ENCODE measurements around the gene SWSAP1.

DNA sequence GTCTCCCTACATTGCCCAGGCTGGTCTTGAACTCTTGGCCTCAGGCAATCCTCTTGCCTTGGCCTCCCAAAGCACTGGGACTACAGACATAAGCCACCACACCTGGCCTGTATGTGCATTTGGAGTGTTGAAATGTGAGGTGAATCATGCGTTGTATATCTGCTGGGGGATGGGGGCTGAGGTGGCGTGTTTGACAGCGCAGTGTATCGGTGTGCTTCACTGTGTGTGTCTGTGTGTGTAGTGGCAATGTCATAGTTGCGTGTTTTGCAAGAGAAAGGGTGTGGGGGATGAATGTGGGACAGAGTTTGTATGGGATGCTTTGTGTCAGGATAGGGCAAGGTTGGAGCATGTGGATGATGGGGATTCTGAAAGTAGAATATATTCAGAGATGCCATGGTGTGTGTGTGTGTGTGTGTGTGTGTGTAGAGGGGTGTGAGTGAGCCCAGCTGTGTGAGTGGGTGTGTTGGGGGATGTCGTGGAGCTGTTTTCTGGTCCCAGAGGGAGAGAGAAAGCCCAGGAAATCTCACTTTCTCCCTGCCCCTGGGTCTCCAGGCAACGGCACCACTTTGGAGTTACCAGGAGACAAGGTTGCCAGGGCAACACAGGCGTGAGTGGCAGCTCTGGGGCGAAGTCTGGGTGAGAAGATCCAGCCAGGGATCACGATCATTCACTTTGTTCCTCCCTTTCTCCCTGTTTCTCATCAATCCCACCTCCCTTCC, 1.1 kb upstream of the SWSAP1 start:
- TF ChIP-seq, protein P1, sequence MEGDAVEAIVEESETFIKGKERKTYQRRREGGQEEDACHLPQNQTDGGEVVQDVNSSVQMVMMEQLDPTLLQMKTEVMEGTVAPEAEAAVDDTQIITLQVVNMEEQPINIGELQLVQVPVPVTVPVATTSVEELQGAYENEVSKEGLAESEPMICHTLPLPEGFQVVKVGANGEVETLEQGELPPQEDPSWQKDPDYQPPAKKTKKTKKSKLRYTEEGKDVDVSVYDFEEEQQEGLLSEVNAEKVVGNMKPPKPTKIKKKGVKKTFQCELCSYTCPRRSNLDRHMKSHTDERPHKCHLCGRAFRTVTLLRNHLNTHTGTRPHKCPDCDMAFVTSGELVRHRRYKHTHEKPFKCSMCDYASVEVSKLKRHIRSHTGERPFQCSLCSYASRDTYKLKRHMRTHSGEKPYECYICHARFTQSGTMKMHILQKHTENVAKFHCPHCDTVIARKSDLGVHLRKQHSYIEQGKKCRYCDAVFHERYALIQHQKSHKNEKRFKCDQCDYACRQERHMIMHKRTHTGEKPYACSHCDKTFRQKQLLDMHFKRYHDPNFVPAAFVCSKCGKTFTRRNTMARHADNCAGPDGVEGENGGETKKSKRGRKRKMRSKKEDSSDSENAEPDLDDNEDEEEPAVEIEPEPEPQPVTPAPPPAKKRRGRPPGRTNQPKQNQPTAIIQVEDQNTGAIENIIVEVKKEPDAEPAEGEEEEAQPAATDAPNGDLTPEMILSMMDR (IDR thresholded peaks at IDR 0.05; ENCODE audit: control extremely low read depth in 1 of 3, insufficient read depth in 1 of 3, low read depth in 1 of 3, low read length in 3 of 3) = no peak
- TF ChIP-seq TAF1 (IDR thresholded peaks at IDR 0.05; ENCODE audit: low read depth, low read length) = no peak
- TF ChIP-seq NANOG (IDR thresholded peaks at IDR 0.05; ENCODE audit: insufficient read depth, low read depth, low read length, poor library complexity, severe bottlenecking) = no peak
- no peak for TF ChIP-seq PHF8 (conservative IDR thresholded peaks at IDR 0.05; ENCODE audit: low read depth, low read length)
- TF ChIP-seq YY1 (IDR thresholded peaks at IDR 0.05; ENCODE audit: low read depth, low read length) = no peak
- no peak for TF ChIP-seq CEBPB (IDR thresholded peaks at IDR 0.05; ENCODE audit: low read depth, low read length)
- TF ChIP-seq GTF2F1 (IDR thresholded peaks at IDR 0.05; ENCODE audit: borderline replicate concordance, low read depth, low read length) = no peak
- no peak for TF ChIP-seq RFX5 (IDR thresholded peaks at IDR 0.05; ENCODE audit: borderline replicate concordance, low read depth, low read length)
- no peak for TF ChIP-seq POLR2A (IDR thresholded peaks at IDR 0.05; ENCODE audit: control extremely low read depth in 1 of 2, low read depth in 2 of 2, low read length in 2 of 2)
